Memory B cell (primary cell): ENCODE measurements around the gene DAB1.

ENCODE experiments used
- ATAC-seq: fragments of 150-1000 bp; cut with Tn5 transposase; 2 replicates; pipeline ENCODE4 v1.10.0; 2021; ENCODE audit warnings: low read depth, mild to moderate bottlenecking, moderate library complexity
- DNase-seq, 2 donors: peaks; one replicate each; pipeline ENCODE4 v3.0.0; 2022; ENCODE audit warnings: low spot score in 2 of 2
- H3K27ac Mint-ChIP-seq: one replicate; pipeline ENCODE4 v1.8.0; 2022; ENCODE audit warnings: mild to moderate bottlenecking, moderate library complexity, mixed read lengths
- H3K27me3 Mint-ChIP-seq: one replicate; pipeline ENCODE4 v1.8.0; 2022; ENCODE audit warnings: mixed read lengths
- H3K36me3 Mint-ChIP-seq: one replicate; pipeline ENCODE4 v1.8.0; 2022; ENCODE audit warnings: mild to moderate bottlenecking, mixed read lengths
- H3K4me1 Mint-ChIP-seq: one replicate; pipeline ENCODE4 v1.8.0; 2022; ENCODE audit warnings: mixed read lengths
- H3K4me3 Mint-ChIP-seq: one replicate; pipeline ENCODE4 v1.8.0; 2022; ENCODE audit warnings: mild to moderate bottlenecking, moderate library complexity, mixed read lengths
- H3K9me3 Mint-ChIP-seq: one replicate; pipeline ENCODE4 v1.8.0; 2022; ENCODE audit warnings: mixed read lengths

Gene DAB1

GRCh38 chr1:57278558-57278957 lies 145.3 kb downstream of the DAB1 start:
- Mint-ChIP-seq H3K36me3 (no peaks in the 10 kb centered on the region), H3K9me3 (no peaks in the 10 kb centered on the region), H3K27ac (no peak overlapping the region), H3K4me1 (peaks cover 3% of the 10 kb centered on the region), H3K4me3 (no peak overlapping the region), H3K27me3 (peaks cover 6% of the 10 kb centered on the region)
- no peak for DNase-seq
- ATAC-seq, result no peak

GRCh38 chr1:57277681-57278080 lies 146.2 kb downstream of the DAB1 start:
- Mint-ChIP-seq H3K36me3 (no peaks in the 10 kb centered on the region), H3K27me3 (peaks cover 6% of the 10 kb centered on the region), H3K9me3 (no peaks in the 10 kb centered on the region), H3K27ac (no peak overlapping the region), H3K4me1 (peaks cover 3% of the 10 kb centered on the region), H3K4me3 (no peak overlapping the region)
- DNase-seq (no peak), ATAC-seq (no peak)

GRCh38 chr1:57276918-57277317 lies 146.9 kb downstream of the DAB1 start:
- no peaks in the 10 kb centered on the region for H3K9me3 Mint-ChIP-seq
- H3K27me3 Mint-ChIP-seq, result peaks cover 6% of the 10 kb centered on the region
- peaks cover 3% of the 10 kb centered on the region for H3K4me1 Mint-ChIP-seq
- no peak overlapping the region for H3K4me3 Mint-ChIP-seq
- no peak for ATAC-seq
- no peaks in the 10 kb centered on the region for H3K36me3 Mint-ChIP-seq
- no peak overlapping the region for H3K27ac Mint-ChIP-seq
- DNase-seq, result no peak

- no peak for ATAC-seq
- no peak for DNase-seq
- H3K9me3 Mint-ChIP-seq, result no peaks in the 10 kb centered on the region
- H3K36me3 Mint-ChIP-seq, result no peaks in the 10 kb centered on the region
- H3K4me1 Mint-ChIP-seq, result peaks cover 3% of the 10 kb centered on the region
- no peak overlapping the region for H3K4me3 Mint-ChIP-seq
- H3K27me3 Mint-ChIP-seq, result no peaks in the 10 kb centered on the region
- H3K27ac Mint-ChIP-seq, result no peak overlapping the region
These were observed 151.3 kb downstream of the DAB1 start for GRCh38 chr1:57272601-57273000.

GRCh38 chr1:57272150-57272549 lies 151.7 kb downstream of the DAB1 start:
- H3K4me1 Mint-ChIP-seq, result peaks cover 3% of the 10 kb centered on the region
- no peak overlapping the region for H3K27ac Mint-ChIP-seq
- ATAC-seq (no peak), DNase-seq (no peak)
- no peak overlapping the region for H3K4me3 Mint-ChIP-seq
- H3K27me3 Mint-ChIP-seq, result no peaks in the 10 kb centered on the region
- no peaks in the 10 kb centered on the region for H3K9me3 Mint-ChIP-seq
- H3K36me3 Mint-ChIP-seq, result no peaks in the 10 kb centered on the region

GRCh38 chr1:57270927-57271698 lies 152.7 kb downstream of the DAB1 start:
- H3K9me3 Mint-ChIP-seq, result no peaks in the 10 kb centered on the region
- H3K4me3 Mint-ChIP-seq, result no peak overlapping the region
- no peak overlapping the region for H3K27ac Mint-ChIP-seq
- ATAC-seq (no peak), DNase-seq (no peak)
- H3K4me1 Mint-ChIP-seq, result peaks cover 3% of the 10 kb centered on the region
- H3K36me3 Mint-ChIP-seq, result no peaks in the 10 kb centered on the region
- no peaks in the 10 kb centered on the region for H3K27me3 Mint-ChIP-seq

- H3K27ac Mint-ChIP-seq, result no peak overlapping the region
- H3K27me3 Mint-ChIP-seq, result no peaks in the 10 kb centered on the region
- no peak for ATAC-seq
- H3K36me3 Mint-ChIP-seq, result no peaks in the 10 kb centered on the region
- no peaks in the 10 kb centered on the region for H3K4me1 Mint-ChIP-seq
- no peaks in the 10 kb centered on the region for H3K9me3 Mint-ChIP-seq
- no peak overlapping the region for H3K4me3 Mint-ChIP-seq
- DNase-seq, result no peak
These were observed 154.1 kb downstream of the DAB1 start for GRCh38 chr1:57269630-57270225.

GRCh38 chr1:57265104-57265503 lies 158.8 kb downstream of the DAB1 start:
- Mint-ChIP-seq H3K27me3 (no peaks in the 10 kb centered on the region), H3K4me3 (no peak overlapping the region), H3K9me3 (no peaks in the 10 kb centered on the region), H3K36me3 (no peaks in the 10 kb centered on the region), H3K4me1 (no peaks in the 10 kb centered on the region), H3K27ac (no peak overlapping the region)
- no peak for ATAC-seq
- DNase-seq, result no peak

GRCh38 chr1:57262472-57262871 lies 161.4 kb downstream of the DAB1 start:
- Mint-ChIP-seq H3K9me3 (peaks cover 2% of the 10 kb centered on the region), H3K36me3 (no peaks in the 10 kb centered on the region), H3K27me3 (no peaks in the 10 kb centered on the region), H3K4me3 (no peak overlapping the region), H3K4me1 (no peaks in the 10 kb centered on the region), H3K27ac (no peak overlapping the region)
- DNase-seq (no peak), ATAC-seq (no peak)

GRCh38 chr1:57258557-57259325 lies 165.1 kb downstream of the DAB1 start:
- Mint-ChIP-seq H3K27ac (no peak overlapping the region), H3K27me3 (no peaks in the 10 kb centered on the region), H3K36me3 (no peaks in the 10 kb centered on the region), H3K4me3 (no peak overlapping the region), H3K4me1 (no peaks in the 10 kb centered on the region), H3K9me3 (peaks cover 2% of the 10 kb centered on the region)
- DNase-seq (no peak), ATAC-seq (no peak)

- Mint-ChIP-seq H3K9me3 (peaks cover 2% of the 10 kb centered on the region), H3K27me3 (no peaks in the 10 kb centered on the region), H3K27ac (no peak overlapping the region), H3K4me3 (no peak overlapping the region), H3K36me3 (no peaks in the 10 kb centered on the region), H3K4me1 (no peaks in the 10 kb centered on the region)
- ATAC-seq (no peak), DNase-seq (no peak)
These were observed 167.9 kb downstream of the DAB1 start for GRCh38 chr1:57255945-57256344.

GRCh38 chr1:57254022-57254421 lies 169.8 kb downstream of the DAB1 start:
- Mint-ChIP-seq H3K9me3 (peaks cover 2% of the 10 kb centered on the region), H3K36me3 (no peaks in the 10 kb centered on the region), H3K4me3 (no peak overlapping the region), H3K27me3 (peaks cover 2% of the 10 kb centered on the region), H3K4me1 (no peaks in the 10 kb centered on the region), H3K27ac (no peak overlapping the region)
- no peak for ATAC-seq
- no peak for DNase-seq

- ATAC-seq (no peak), DNase-seq (no peak)
- Mint-ChIP-seq H3K4me3 (no peak overlapping the region), H3K27ac (no peak overlapping the region), H3K4me1 (no peaks in the 10 kb centered on the region), H3K27me3 (peaks cover 2% of the 10 kb centered on the region), H3K9me3 (peaks cover 1% of the 10 kb centered on the region), H3K36me3 (no peaks in the 10 kb centered on the region)
These were observed 171.1 kb downstream of the DAB1 start for GRCh38 chr1:57252597-57253294.

- Mint-ChIP-seq H3K27ac (no peak overlapping the region), H3K4me3 (no peak overlapping the region), H3K36me3 (no peaks in the 10 kb centered on the region), H3K9me3 (peaks cover 3% of the 10 kb centered on the region), H3K4me1 (no peaks in the 10 kb centered on the region), H3K27me3 (peaks cover 2% of the 10 kb centered on the region)
- ATAC-seq (no peak), DNase-seq (no peak)
These were observed 173.8 kb downstream of the DAB1 start for GRCh38 chr1:57250021-57250420.
